HG03159 (cell line): ENCODE results near the gene POP5.
"Not testable (repeated sequence)": the region's sequence is repeated elsewhere in the genome, so short reads cannot be mapped to it uniquely, and the experiment has no call there.

Experiments used
- ATAC-seq: cut with Tn5 transposase; IDR thresholded peaks from one replicate; pipeline ENCODE4 v1.9.1; 2021; ENCODE audit warnings: mild to moderate bottlenecking, moderate library complexity; ENCODE audit not compliant: unreplicated experiment

POP5 gene

GRCh38 chr12:120538281-120539156 is 42.7 kb downstream of the POP5 start:
- no peak for ATAC-seq

- ATAC-seq: no peak
Observed at GRCh38 chr12:120537856-120538220, 43.4 kb downstream of the POP5 start.

GRCh38 chr12:120536064-120536791 is 45.0 kb downstream of the POP5 start:
- ATAC-seq: no peak

- peak; percentile 48 for ATAC-seq
Observed at GRCh38 chr12:120534703-120535655, 46.2 kb downstream of the POP5 start.

GRCh38 chr12:120534203-120534702 is 46.9 kb downstream of the POP5 start, which contains the start of gene RNF10:
TSS of gene RNF10 (plus strand) at chr12:120534356. CDS start at chr12:120534812, 456 bp downstream.
- peak; percentile 57 for ATAC-seq

- no peak for ATAC-seq
Observed at GRCh38 chr12:120532701-120533238, 48.4 kb downstream of the POP5 start.

- ATAC-seq: not testable (repeated sequence)
Observed at GRCh38 chr12:120530418-120530761, 50.8 kb downstream of the POP5 start.

GRCh38 chr12:120529641-120530417 is 51.4 kb downstream of the POP5 start:
- no peak for ATAC-seq

- peak; percentile 80 for ATAC-seq
Observed at GRCh38 chr12:120528861-120529525, 52.2 kb downstream of the POP5 start, which contains the start of gene COQ5. TSS of gene COQ5 (minus strand) at chr12:120529158. CDS start at chr12:120529141, 17 bp downstream.
